ENCODE measurements around the gene CDH11. TPM values are rescaled to one million over a fixed set of nuclear protein-coding genes. Genes with fewer than 3 reads are reported as not detected.

The CDH11 gene
- total RNA-seq, 4 donors from 2014 or later, result 13.0 to 37.7 (median 27.8) TPM

- Histone ChIP-seq H3K27ac (no peak overlapping the region), H3K4me1 (no peaks in the 10 kb centered on the region), H3K4me3 (replicated peaks in 1 of 3) (no peak overlapping the region), H3K27me3 (no peaks in the 10 kb centered on the region), H3K9me3 (no peaks in the 10 kb centered on the region), H3K36me3 (no peaks in the 10 kb centered on the region)
- WGBS, 2 donors, result 93 to 95% methylated on average over 2 of the region's 2 CpGs
- DNase-seq, result no peak
- TF ChIP-seq POLR2A (IDR thresholded peaks at IDR 0.05), result no peak
- TF ChIP-seq, protein P1, sequence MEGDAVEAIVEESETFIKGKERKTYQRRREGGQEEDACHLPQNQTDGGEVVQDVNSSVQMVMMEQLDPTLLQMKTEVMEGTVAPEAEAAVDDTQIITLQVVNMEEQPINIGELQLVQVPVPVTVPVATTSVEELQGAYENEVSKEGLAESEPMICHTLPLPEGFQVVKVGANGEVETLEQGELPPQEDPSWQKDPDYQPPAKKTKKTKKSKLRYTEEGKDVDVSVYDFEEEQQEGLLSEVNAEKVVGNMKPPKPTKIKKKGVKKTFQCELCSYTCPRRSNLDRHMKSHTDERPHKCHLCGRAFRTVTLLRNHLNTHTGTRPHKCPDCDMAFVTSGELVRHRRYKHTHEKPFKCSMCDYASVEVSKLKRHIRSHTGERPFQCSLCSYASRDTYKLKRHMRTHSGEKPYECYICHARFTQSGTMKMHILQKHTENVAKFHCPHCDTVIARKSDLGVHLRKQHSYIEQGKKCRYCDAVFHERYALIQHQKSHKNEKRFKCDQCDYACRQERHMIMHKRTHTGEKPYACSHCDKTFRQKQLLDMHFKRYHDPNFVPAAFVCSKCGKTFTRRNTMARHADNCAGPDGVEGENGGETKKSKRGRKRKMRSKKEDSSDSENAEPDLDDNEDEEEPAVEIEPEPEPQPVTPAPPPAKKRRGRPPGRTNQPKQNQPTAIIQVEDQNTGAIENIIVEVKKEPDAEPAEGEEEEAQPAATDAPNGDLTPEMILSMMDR (IDR thresholded peaks at IDR 0.05), result no peak
- intact Hi-C loops (cut with DNase I), result no loop called here
Measured at GRCh38 chr16:64974381-64974780, 147.5 kb downstream of the CDH11 start.

DNA sequence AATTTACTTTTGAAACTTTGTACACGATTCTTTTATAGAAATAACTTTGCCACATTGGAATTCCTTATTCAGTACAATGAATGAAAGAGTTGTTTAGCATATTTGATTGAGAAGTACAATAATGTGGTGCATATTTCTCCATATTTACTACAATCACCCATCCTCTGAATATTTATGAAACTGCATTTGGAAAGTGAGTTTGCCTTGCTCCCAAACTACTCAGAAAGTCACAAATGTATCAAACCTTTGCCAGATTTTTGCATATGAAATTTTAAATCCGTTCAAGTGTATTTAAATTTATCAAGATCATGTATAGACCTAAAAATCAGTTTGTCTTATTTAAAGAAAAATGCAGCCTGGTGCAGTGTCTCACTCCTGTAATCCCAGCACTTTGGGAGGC, 148.7 kb downstream of the CDH11 start:
- WGBS, 2 donors, result 45 to 47% methylated on average over 2 of the region's 2 CpGs
- Histone ChIP-seq H3K9me3 (no peaks in the 10 kb centered on the region), H3K27ac (no peak overlapping the region), H3K36me3 (no peaks in the 10 kb centered on the region), H3K4me1 (no peaks in the 10 kb centered on the region), H3K4me3 (replicated peaks in 1 of 3) (no peak overlapping the region), H3K27me3 (no peaks in the 10 kb centered on the region)
- TF ChIP-seq, protein P1 (IDR thresholded peaks at IDR 0.05), result no peak
- no peak for TF ChIP-seq POLR2A (IDR thresholded peaks at IDR 0.05)
- intact Hi-C loops (cut with DNase I), result no loop called here
- DNase-seq, result no peak

- H3K4me3 ChIP-seq (replicated peaks in 1 of 3), result no peak overlapping the region
- no peaks in the 10 kb centered on the region for H3K9me3 ChIP-seq
- no peaks in the 10 kb centered on the region for H3K36me3 ChIP-seq
- no peak for TF ChIP-seq POLR2A (IDR thresholded peaks at IDR 0.05)
- TF ChIP-seq, protein P1 (IDR thresholded peaks at IDR 0.05), result no peak
- DNase-seq, result no peak
- H3K4me1 ChIP-seq, result no peaks in the 10 kb centered on the region
- WGBS, 2 donors, result 77 to 82% methylated on average over 4 of the region's 4 CpGs
- intact Hi-C loops (cut with DNase I), result no loop called here
- H3K27me3 ChIP-seq, result no peaks in the 10 kb centered on the region
- no peak overlapping the region for H3K27ac ChIP-seq
Measured at GRCh38 chr16:64971171-64971570, 150.7 kb downstream of the CDH11 start.

- 91 to 94% methylated on average over 1 of the region's 1 CpG for WGBS, 2 donors
- Histone ChIP-seq H3K9me3 (no peaks in the 10 kb centered on the region), H3K4me3 (replicated peaks in 1 of 3) (no peak overlapping the region), H3K36me3 (no peaks in the 10 kb centered on the region), H3K4me1 (no peaks in the 10 kb centered on the region), H3K27ac (no peak overlapping the region), H3K27me3 (no peaks in the 10 kb centered on the region)
- TF ChIP-seq, protein P1 (IDR thresholded peaks at IDR 0.05), result no peak
- no peak for TF ChIP-seq POLR2A (IDR thresholded peaks at IDR 0.05)
- intact Hi-C loops (cut with DNase I), result no loop called here
- DNase-seq, result no peak
Measured at GRCh38 chr16:64969221-64969620, 152.6 kb downstream of the CDH11 start.

DNA sequence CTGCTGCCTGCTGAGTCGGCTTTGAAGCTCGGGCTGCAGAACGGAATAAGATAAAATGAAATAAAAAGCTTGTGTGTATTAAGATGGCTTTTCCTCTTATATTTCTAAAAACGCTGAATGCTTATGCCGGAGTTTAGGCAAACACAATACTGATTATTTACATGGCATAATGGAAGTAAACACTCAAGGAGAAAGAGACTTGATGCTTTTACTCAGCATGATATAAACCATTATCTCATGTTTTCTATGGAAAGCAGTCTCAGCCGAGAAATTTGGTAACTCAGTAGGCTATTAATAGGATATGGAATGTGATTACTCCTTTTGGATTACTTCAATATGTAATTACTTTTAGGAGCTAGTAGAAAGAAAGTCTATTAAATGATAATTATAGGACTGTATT, 153.3 kb downstream of the CDH11 start:
- H3K4me1 ChIP-seq, result no peaks in the 10 kb centered on the region
- no peaks in the 10 kb centered on the region for H3K9me3 ChIP-seq
- no peak for DNase-seq
- H3K27me3 ChIP-seq, result no peaks in the 10 kb centered on the region
- TF ChIP-seq POLR2A (IDR thresholded peaks at IDR 0.05), result no peak
- TF ChIP-seq, protein P1 (IDR thresholded peaks at IDR 0.05), result no peak
- intact Hi-C loops (cut with DNase I), result no loop called here
- H3K27ac ChIP-seq, result no peak overlapping the region
- 80 to 84% methylated on average over 6 of the region's 6 CpGs for WGBS, 2 donors
- no peaks in the 10 kb centered on the region for H3K36me3 ChIP-seq
- no peak overlapping the region for H3K4me3 ChIP-seq (replicated peaks in 1 of 3)

Measured in thyroid gland (tissue), 4 donors.